NK-92 (cell line): ENCODE results near the gene LMBR1.
"Not testable (repeated sequence)": the region's sequence is repeated elsewhere in the genome, so short reads cannot be mapped to it uniquely, and the experiment has no call there.

Experiments used
- DNase-seq: peaks from one replicate; lab custom pipeline; 2025; ENCODE audit not compliant: unreplicated experiment; lab: John Stamatoyannopoulos, UW

LMBR1 gene

GRCh38 chr7:156803656-156804055 is 89.3 kb downstream of the LMBR1 start:
- not testable (repeated sequence) for DNase-seq

GRCh38 chr7:156802214-156802613 is 90.8 kb downstream of the LMBR1 start:
- no peak for DNase-seq

DNA sequence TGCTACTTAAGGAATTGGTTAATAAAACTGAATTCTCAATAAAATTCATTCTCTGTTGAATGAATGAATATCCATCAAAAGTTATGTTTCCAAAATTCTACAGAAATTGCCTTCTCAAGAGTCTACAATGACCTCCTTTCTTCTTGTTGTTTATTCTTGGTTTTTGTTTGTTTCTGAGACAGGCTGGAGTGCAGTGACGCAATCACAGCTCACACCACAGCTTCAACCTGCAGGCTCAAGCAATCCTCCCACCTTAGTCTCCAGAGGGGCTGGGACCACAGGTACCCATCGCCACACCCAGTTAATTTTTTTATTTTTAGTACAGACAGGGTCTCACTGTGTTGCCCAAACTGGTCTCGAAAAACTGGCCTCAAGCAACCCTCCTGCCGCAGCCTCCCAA is 97.6 kb downstream of the LMBR1 start:
- DNase-seq, result no peak

DNA sequence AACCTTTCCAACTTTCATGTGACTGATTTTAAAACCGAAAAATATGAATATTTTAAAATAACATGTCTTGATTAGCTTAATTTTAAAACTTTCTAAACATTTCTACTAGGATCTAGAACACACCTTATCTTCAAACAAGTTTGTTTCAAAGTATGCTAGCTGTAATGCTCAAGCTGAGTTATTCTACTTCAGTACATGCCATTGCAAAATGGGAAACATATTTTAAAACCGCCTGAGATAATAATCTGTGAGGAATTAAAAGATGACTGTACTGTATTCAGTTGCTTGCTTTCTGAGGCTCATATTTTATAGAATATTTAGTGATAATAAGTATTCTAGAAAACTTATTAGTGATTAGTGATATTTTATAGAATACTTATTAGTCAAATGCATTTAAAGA is 99.6 kb downstream of the LMBR1 start:
- no peak for DNase-seq

- no peak for DNase-seq
Observed at GRCh38 chr7:156792611-156793010, 100.4 kb downstream of the LMBR1 start.

DNA sequence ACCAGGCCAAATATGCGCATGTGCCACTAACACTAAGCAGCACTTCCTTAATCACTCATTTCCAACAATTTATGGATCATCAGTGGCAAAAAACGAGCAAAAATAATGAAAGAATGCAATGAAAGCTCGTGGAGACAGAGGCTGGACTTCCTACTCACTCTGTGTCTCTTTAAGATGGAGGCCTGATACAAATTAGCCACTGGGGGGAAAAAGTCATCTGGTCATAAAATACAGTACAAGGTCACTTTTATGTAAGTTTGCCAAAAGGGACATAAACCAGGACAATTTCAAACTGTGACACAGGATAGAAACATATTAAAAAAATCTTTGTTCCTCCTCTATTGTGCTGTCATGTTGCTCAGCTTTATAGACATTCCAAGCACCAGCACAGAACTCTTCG is 101.7 kb downstream of the LMBR1 start:
- no peak for DNase-seq

- DNase-seq, result no peak
Observed at GRCh38 chr7:156790264-156790663, 102.7 kb downstream of the LMBR1 start.

GRCh38 chr7:156785998-156786543 is 106.9 kb downstream of the LMBR1 start:
- no peak for DNase-seq

GRCh38 chr7:156783864-156784263 is 109.1 kb downstream of the LMBR1 start:
- DNase-seq, result no peak

DNA sequence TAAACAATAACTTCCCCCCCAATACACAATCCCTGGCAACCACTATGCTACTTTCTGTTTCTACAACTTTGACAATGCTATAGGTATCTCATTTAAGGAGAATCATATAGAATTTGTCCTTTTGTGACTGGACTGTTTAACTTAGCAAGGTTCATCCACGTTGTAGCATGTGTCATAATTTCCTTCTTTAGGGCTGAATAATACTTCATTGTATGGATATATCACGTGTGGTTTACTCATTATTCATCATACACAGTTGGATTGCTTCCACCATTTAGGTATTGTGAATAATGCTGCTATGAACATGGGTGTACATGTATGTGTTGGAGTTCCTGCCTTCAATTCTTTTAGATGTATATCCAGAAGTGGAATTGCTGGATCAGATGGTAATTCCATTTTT is 111.0 kb downstream of the LMBR1 start:
- no peak for DNase-seq

GRCh38 chr7:156780724-156781455 is 112.1 kb downstream of the LMBR1 start:
- DNase-seq, result no peak

- no peak for DNase-seq
Observed at GRCh38 chr7:156778668-156779067, 114.3 kb downstream of the LMBR1 start.

- DNase-seq, result no peak
Observed at GRCh38 chr7:156778201-156778600, 114.8 kb downstream of the LMBR1 start.

- no peak for DNase-seq
Observed at GRCh38 chr7:156777364-156778069, 115.5 kb downstream of the LMBR1 start.

GRCh38 chr7:156776527-156776926 is 116.5 kb downstream of the LMBR1 start:
- DNase-seq, result no peak

DNA sequence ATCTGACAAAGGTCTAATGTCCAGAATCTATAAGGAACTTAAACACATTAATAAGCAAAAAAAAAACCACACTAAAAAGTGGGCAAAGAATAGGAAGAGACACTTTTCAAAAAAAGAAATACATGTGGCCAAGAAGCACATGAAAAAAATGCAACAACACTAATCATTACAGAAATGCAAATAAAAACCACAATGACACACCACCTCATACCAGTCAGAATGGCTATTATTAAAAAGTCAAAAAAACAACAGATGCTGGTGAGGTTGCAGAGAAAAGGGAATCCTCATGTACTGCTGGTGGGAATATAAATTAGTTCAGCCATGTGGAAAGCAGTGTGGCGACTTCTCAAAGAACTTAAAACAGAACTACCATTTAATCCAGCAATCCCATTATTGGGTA is 119.0 kb downstream of the LMBR1 start:
- DNase-seq, result no peak

- no peak for DNase-seq
Observed at GRCh38 chr7:156772725-156773124, 120.3 kb downstream of the LMBR1 start.

DNA sequence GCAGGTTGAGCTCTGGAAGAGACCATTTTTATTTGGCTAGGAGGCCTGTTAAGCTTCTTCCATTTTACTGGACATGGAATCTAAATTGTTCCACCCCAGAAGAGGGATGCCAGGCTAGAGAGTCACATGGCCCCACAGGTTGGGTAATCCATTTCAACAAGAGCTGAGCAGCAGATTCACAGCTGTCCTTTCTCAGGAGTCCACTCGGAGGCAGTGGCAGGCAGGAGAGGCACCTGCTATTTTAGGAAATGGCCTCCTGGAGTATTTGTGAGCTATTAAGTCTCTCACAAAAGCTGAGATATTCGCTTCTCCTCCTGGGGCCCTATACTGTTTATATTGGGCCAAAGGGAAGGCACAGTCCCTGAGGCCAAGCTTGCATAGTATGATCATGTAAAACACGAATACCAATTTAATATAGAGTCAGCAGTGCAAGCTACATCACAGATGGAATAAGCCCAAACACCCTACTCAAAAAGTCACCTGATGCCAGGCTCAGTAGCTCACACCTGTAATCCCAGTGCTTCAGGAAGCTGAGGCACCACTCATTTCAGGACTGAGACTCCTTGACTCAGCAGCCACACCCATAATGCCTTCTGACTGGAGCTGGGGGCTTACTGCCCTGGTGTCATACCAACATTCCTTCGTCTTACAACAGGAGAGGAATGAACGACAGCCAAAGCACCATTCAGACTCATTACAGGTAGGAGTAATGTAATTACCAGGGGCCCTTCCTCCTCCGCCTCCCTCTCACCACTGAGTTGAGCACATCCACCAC is 124.1 kb downstream of the LMBR1 start:
- DNase-seq, result no peak

DNA sequence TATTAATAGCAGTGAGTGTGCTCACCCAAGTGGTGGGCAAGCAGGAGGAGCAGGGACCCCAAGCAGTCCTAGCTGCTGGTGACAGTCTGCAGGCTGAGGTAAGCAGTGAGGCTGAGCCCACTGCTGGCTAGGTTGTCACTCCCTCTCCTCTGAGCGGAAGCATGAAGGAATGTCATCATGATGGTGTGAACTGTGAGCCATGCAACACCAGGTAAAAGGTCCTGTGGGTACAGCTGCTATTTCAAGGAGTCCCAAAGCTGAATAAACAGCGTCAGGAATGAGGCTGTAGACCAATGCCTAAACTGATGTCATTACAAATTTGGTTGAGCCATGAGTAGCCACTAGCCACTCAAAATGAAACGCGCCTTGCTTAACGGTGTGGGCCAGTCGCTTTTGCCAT is 126.3 kb downstream of the LMBR1 start:
- no peak for DNase-seq

- no peak for DNase-seq
Observed at GRCh38 chr7:156765901-156766656, 126.9 kb downstream of the LMBR1 start.

GRCh38 chr7:156764766-156765165 is 128.2 kb downstream of the LMBR1 start:
- DNase-seq, result no peak
